ENCODE results near the gene ZNF430.

ZNF430 gene

DNA sequence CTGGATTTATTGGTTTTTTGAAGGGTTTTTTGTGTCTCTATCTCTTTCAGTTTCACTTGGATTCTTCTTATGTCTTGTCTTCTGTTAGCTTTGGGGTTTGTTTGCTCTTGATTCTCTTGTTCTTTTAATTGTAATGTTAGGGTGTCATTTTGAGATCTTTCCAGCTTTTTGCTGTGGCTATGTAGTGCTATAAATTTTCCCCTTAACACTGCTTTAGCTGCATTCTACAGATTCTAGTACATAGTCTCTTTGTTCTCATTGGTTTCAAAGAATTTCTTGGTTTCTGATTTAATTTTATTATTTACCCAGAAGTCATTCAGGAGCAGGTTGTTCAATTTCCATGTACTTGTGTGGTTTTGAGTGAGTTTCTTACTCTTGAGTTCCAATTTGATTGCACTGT is 24.6 kb downstream of the ZNF430 start:
- DNase-seq, result no peak
- H3K27me3 ChIP-seq, result no peaks in the 10 kb centered on the region
- no peak overlapping the region for H3K4me3 ChIP-seq (ENCODE audit: low read depth, low read length)
- TF ChIP-seq, protein P1, sequence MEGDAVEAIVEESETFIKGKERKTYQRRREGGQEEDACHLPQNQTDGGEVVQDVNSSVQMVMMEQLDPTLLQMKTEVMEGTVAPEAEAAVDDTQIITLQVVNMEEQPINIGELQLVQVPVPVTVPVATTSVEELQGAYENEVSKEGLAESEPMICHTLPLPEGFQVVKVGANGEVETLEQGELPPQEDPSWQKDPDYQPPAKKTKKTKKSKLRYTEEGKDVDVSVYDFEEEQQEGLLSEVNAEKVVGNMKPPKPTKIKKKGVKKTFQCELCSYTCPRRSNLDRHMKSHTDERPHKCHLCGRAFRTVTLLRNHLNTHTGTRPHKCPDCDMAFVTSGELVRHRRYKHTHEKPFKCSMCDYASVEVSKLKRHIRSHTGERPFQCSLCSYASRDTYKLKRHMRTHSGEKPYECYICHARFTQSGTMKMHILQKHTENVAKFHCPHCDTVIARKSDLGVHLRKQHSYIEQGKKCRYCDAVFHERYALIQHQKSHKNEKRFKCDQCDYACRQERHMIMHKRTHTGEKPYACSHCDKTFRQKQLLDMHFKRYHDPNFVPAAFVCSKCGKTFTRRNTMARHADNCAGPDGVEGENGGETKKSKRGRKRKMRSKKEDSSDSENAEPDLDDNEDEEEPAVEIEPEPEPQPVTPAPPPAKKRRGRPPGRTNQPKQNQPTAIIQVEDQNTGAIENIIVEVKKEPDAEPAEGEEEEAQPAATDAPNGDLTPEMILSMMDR (IDR thresholded peaks at IDR 0.05; ENCODE audit: low read depth, low read length), result no peak
- H3K9me3 ChIP-seq, result no peaks in the 10 kb centered on the region; the same call in 1 of the 2 replicates
- no peaks in the 10 kb centered on the region for H3K4me1 ChIP-seq
- peaks cover 26% of the 10 kb centered on the region for H3K36me3 ChIP-seq

DNA sequence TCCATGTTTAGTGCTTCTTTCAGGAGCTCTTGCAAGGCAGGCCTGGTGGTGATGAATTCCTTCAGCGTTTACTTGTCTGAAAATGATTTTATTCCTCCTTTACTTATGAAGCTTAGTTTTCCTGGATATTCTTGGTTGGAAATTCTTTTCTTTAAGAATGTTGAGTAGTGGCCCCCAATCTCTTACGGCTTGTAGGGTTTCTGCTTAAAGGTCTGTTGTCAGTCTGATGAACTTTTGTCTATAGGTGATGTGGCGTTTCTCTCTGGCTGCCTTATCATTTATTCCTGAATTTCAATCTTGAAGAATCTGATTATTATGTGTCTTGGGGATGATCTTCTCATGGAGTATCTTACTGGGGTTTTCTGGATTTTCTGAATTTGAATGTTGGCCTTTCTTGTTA is 26.0 kb downstream of the ZNF430 start:
- no peak overlapping the region for H3K4me3 ChIP-seq (ENCODE audit: low read depth, low read length)
- TF ChIP-seq, protein P1 (IDR thresholded peaks at IDR 0.05; ENCODE audit: low read depth, low read length), result no peak
- H3K27me3 ChIP-seq, result no peaks in the 10 kb centered on the region
- H3K9me3 ChIP-seq, result no peaks in the 10 kb centered on the region; the same call in 1 of the 2 replicates
- H3K4me1 ChIP-seq, result no peaks in the 10 kb centered on the region
- no peak for DNase-seq
- peaks cover 23% of the 10 kb centered on the region for H3K36me3 ChIP-seq

DNA sequence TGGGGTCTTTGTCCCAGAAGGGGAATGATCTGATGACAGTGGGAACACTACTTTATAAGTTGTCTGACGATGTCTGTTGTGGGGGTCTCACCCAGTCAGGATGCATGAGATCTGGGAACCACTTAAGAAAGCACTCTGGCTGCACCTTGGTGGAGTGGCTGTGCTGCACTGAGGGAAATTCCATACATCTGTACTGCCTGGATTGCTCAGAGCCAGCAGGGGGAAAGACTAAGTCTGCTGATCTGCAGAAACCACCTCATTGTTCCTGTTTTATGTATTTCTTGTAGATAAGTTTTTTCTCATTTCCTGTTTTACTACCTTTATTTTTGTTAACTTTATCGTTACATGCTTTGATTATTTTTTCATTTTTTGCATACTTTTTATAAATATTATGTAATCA is 27.3 kb downstream of the ZNF430 start:
- H3K4me3 ChIP-seq (ENCODE audit: low read depth, low read length), result no peak overlapping the region
- TF ChIP-seq, protein P1 (IDR thresholded peaks at IDR 0.05; ENCODE audit: low read depth, low read length), result no peak
- peaks cover 16% of the 10 kb centered on the region for H3K36me3 ChIP-seq
- no peaks in the 10 kb centered on the region; the same call in 1 of the 2 replicates for H3K9me3 ChIP-seq
- H3K27me3 ChIP-seq, result no peaks in the 10 kb centered on the region
- H3K4me1 ChIP-seq, result no peaks in the 10 kb centered on the region
- no peak for DNase-seq

DNA sequence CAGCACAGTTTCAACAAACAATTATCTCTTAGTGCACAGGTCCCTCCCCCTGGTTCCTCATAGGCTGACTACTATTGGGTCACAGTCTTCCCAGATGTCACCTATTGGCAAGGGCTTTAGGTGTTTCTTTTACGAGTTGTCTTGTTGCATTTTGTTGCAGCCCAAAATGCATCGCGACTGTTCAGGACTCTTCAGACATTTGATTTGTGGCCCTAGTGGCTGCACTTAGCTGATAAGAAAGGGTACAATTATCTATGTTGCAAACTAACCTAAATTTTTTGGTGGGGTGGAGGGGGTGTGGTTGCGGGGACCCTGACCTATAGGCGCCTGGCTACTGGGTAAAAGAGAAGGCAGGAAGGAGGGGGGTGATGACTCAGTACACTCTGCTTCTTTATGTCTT is 32.4 kb downstream of the ZNF430 start:
- TF ChIP-seq, protein P1 (IDR thresholded peaks at IDR 0.05; ENCODE audit: low read depth, low read length), result no peak
- Histone ChIP-seq H3K4me1 (no peaks in the 10 kb centered on the region), H3K27me3 (no peaks in the 10 kb centered on the region), H3K36me3 (peaks cover 26% of the 10 kb centered on the region), H3K4me3 (ENCODE audit: low read depth, low read length) (no peak overlapping the region), H3K9me3 (peaks cover 5% of the 10 kb centered on the region; the same call in 1 of the 2 replicates)
- no peak for DNase-seq

DNA sequence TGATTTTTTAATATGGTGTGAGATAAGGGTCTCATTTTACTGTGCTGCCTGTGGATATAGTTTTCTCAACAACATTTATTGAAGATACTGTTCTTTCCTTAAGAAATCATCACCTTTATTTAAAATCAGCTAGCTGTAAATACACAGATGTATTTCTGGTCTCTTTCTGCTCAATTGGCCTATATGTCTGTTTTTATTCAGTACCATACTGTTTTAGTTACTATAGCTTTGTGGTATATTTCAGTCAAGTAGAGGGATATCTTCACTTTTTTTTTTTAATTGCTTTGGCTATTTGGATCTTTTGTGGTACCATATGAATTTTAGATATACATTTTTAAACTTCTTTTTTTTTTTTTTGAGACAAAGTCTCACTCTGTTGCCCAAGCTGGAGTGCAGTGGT is 44.9 kb downstream of the ZNF430 start:
- TF ChIP-seq, protein P1 (IDR thresholded peaks at IDR 0.05; ENCODE audit: low read depth, low read length), result no peak
- DNase-seq, result no peak
- Histone ChIP-seq H3K9me3 (no peaks in the 10 kb centered on the region), H3K4me3 (ENCODE audit: low read depth, low read length) (no peak overlapping the region), H3K4me1 (no peaks in the 10 kb centered on the region), H3K36me3 (peaks cover 2% of the 10 kb centered on the region; the same call in 1 of the 2 replicates), H3K27me3 (no peaks in the 10 kb centered on the region)

DNA sequence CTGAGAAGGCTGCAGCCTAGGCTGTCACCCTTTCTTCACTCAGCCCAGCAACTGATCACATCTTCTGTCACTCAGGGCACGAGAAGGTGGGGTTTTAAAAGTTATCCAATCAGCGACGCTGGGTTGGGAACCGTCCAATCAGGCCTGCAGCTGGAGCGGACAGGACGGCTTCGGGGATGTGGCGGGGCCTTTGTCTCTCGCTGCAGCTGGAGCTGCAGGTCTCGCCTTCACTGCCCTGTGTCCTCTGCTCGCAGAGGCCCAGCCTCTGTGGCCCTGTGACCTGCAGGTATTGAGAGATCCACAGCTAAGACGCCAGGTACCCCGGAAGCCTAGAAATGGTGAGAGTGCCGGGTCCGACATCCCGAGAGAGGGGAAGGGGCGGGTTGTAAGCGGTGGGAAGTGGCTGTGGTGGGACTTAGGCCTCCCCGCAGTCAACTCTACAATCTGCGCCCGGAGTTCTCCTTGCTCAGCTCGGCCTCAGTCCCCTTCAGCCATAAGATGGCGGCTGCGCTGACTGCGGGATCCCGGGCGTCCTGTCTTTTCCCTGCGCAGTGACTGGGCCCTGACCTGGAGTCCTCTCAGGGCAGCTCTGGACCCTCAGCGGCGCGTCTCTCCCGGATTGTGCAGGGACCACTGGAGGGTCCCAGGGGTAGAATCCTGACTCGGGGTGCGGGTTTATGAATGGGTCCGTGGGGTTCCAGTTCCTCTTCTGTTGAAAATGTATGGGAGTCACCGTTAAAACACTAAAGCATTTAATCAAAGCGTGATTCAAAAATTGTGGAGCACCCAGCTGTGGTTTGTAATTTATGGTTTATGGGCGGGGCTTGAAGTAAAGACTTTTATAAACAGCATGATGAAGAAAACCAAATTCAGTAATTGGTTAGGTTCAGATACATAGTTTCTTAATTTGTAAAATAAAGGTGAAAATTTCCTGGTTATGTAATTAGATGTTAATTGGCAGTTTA is 61.8 kb downstream of the ZNF430 start, which contains the start of gene ZNF714:
ZNF714 (plus strand) TSS at position 193 of the 965 bp plus-strand sequence. CDS start 16,066 bp downstream, outside the sequence.
- no peaks in the 10 kb centered on the region for H3K27me3 ChIP-seq
- H3K4me3 ChIP-seq (ENCODE audit: low read depth, low read length), result peak within 1 kb of the TSS; percentile 76
- TF ChIP-seq, protein P1 (IDR thresholded peaks at IDR 0.05; ENCODE audit: low read depth, low read length), result no peak
- H3K9me3 ChIP-seq, result no peaks in the 10 kb centered on the region
- DNase-seq, result peak; percentile 93
- peaks cover 34% of the 10 kb centered on the region for H3K36me3 ChIP-seq
- H3K4me1 ChIP-seq, result no peaks in the 10 kb centered on the region
